HL-60 (cell line): ENCODE measurements around the gene PABPC3.

Source experiments
- CTCF ChIP-seq: IDR thresholded peaks from one replicate; pipeline ENCODE4 v1.5.1; 2011; ENCODE audit warnings: low read length, control low read depth, inconsistent platforms; ENCODE audit not compliant: insufficient read depth
- GABPA ChIP-seq: IDR thresholded peaks from 2 replicates; pipeline ENCODE4 v1.6.1; 2012; ENCODE audit warnings: low read depth
- POLR2AphosphoS5 ChIP-seq: IDR thresholded peaks from 2 replicates; pipeline ENCODE4 v1.6.1; 2012; ENCODE audit warnings: low read depth
- REST ChIP-seq: IDR thresholded peaks from 2 replicates; pipeline ENCODE4 v1.6.1; 2012; ENCODE audit warnings: low read depth; ENCODE audit not compliant: insufficient replicate concordance

- TF ChIP-seq CTCF (no peak), POLR2AphosphoS5 (no peak), REST (no peak), GABPA (no peak)
These were observed 35.0 kb downstream of the PABPC3 start for GRCh38 chr13:25130944-25131343.
